Measurements from ENCODE around the gene CDKN2A.

CDKN2A gene

DNA sequence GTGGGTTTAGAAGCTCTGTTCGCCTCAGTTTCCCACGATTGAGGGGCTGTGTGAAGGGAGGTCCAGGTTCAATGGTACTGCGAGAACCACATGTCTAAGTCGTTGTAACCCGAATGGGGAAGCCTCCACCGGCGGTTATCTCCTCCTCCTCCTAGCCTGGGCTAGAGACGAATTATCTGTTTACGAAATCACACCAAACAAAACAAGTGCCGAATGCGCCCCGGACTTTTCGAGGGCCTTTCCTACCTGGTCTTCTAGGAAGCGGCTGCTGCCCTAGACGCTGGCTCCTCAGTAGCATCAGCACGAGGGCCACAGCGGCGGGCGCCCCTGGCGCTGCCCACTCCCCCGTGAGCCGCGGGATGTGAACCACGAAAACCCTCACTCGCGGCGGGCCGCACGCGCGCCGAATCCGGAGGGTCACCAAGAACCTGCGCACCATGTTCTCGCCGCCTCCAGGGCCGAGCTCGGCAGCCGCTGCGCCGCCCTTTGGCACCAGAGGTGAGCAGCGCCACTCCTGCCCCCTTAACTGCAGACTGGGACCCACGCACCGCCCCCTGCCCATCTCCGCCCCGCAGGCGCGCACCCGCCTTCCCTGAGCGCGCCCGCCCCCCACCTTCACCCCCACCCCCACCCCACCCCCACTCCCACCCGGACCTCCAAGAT lies at the start of gene CDKN2A:
TSS of gene CDKN2A (minus strand) at position 500 of the 663 bp plus-strand sequence.
- DNase-seq (ENCODE audit: low spot score) = peak; percentile 79

DNA sequence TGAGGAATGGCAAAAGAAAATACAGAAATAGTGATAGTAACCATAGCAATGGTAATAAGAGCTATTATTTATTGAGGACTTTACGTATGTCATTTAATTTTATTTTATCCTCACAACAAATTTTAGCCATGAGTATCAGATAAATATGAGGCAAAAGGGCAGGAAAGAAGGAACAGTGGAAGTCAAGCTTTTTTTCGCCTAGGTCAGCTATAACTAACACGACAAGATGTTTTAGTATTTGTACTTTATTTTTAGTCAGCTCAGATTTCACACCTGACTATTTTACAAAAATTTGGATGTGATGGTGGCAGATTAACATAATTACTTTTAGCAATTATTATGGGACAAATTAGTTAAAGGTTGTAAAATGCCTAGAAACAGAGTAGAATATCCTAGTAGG lies 49.7 kb upstream of the CDKN2A start:
- no peak for DNase-seq (ENCODE audit: low spot score)

DNA sequence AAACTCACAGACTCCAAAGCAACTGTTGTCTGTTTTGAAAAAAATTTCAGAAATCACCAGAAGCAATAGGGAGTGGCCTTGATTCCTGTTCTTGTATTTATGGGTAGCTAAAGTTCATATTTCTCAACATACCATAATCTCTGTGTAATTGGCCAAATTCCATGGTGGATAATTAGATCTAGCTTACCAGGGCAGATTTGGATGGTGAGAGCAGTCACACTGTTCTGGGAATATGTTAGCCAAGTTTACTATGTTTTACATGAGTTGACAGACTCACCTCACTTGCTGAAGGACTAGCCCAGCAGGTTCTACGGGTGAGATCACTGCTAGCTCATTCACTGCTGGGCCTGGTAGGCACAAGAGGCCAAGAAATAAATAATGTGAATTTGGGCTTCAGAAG lies 47.6 kb upstream of the CDKN2A start:
- DNase-seq (ENCODE audit: low spot score) = no peak

GRCh38 chr9:22041344-22041743 lies 47.2 kb upstream of the CDKN2A start:
- DNase-seq (ENCODE audit: low spot score) = no peak

GRCh38 chr9:22040760-22041159 lies 46.6 kb upstream of the CDKN2A start:
- no peak for DNase-seq (ENCODE audit: low spot score)

GRCh38 chr9:22039258-22039657 lies 45.1 kb upstream of the CDKN2A start:
- no peak for DNase-seq (ENCODE audit: low spot score)

GRCh38 chr9:22037954-22038690 lies 43.9 kb upstream of the CDKN2A start:
- DNase-seq (ENCODE audit: low spot score) = peak; percentile 47

DNA sequence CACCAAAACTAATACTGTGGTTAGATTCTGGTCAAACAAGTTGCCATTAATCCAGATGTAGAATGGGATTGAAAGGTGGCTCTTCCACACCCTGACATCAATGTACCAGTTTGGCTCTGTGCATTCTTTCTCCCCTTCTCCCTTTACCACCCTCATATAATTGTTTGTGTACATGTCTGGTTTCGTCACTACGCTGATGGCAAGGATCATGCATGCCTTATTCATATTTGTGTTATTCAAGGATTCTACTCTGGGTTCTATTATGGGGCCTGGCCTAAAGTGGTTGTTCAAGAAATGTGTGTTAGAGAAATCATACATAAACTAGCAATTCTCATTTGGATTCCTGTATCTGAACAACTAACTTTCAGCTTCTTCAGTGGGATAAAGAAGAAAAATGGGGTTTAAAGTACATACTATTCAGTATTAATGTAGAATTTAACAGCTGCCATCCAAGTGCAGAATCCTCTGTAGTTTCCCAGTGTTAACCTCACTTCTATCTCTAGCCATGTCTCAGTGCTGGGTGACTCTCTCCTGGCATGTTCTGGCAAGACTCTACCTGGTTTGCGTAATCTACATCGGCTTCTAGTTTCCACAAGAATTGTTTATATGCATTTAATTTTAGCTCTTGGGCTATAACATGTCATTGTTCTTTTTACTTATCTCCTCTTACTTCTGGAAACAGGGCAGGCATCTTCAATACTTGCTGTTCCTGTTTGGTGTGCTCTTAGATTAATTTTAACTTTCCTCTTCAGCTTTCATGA lies 42.9 kb upstream of the CDKN2A start:
- DNase-seq (ENCODE audit: low spot score) = no peak

DNA sequence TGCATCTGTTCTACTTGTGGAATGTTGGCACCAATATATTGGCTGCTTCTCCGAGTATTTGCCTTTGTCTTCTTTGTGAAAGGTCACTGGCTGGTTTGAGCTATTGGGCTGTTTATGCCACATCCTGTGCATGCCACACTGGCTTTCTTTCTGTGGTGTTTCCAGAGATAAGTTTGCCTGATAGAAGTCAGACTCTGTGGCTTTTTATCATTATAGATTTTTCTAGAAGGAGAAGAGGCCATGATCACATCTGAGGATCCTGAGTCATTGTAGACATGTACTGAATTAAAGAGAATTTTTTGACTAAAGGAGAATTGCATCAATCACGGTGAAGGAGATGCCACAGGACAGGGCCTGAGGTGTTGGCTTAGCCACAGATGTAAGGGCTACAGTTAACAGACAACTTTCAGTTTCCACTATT lies 41.4 kb upstream of the CDKN2A start:
- no peak for DNase-seq (ENCODE audit: low spot score)

GRCh38 chr9:22033012-22033630 lies 38.9 kb upstream of the CDKN2A start:
- DNase-seq (ENCODE audit: low spot score) = no peak

- no peak for DNase-seq (ENCODE audit: low spot score)
Observed at GRCh38 chr9:22031655-22032411, 37.6 kb upstream of the CDKN2A start.

- peak; percentile 34 for DNase-seq (ENCODE audit: low spot score)
Observed at GRCh38 chr9:22030101-22030598, 36.0 kb upstream of the CDKN2A start.

- no peak for DNase-seq (ENCODE audit: low spot score)
Observed at GRCh38 chr9:22029231-22029630, 35.0 kb upstream of the CDKN2A start.

GRCh38 chr9:22028394-22028793 lies 34.2 kb upstream of the CDKN2A start:
- no peak for DNase-seq (ENCODE audit: low spot score)

DNA sequence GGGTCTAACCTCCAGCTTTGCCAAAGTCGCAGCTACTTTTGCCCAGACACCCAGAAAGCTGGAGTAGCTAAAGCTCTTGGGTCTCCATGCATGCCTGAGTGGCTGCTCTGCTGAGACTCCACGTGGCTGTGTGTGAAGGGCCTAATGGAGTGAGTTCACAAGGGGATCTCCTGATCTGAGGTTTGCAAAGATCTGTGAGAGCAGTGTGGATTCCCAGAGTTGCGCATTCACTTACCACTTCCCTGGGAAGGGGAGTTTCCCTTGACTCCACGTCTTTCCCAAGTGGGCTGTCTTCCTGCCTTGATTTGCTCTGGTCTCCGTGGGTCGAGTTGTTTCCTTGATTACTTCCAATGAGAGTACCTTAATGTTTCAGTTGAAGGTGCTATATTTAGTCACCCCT lies 32.5 kb upstream of the CDKN2A start:
- DNase-seq (ENCODE audit: low spot score) = no peak

DNA sequence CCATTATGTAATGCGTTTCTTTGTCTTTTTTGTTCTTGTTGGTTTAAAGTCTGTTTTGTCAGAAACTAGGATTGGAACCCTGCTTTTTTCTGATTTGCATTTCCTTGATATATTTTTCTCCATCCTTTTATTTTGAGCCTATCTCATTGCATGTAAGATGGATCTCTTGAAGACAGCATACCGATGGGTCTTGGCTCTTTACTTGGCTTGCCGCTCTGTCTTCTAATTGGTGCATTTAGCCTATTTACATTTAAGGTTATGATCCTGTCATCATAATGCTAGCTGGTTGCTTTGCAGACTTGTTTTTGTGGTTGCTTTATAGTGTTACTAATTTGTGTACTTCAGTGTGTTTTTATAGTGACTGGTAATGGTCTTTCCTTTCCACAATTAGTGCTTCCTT lies 28.2 kb upstream of the CDKN2A start:
- DNase-seq (ENCODE audit: low spot score) = no peak

DNA sequence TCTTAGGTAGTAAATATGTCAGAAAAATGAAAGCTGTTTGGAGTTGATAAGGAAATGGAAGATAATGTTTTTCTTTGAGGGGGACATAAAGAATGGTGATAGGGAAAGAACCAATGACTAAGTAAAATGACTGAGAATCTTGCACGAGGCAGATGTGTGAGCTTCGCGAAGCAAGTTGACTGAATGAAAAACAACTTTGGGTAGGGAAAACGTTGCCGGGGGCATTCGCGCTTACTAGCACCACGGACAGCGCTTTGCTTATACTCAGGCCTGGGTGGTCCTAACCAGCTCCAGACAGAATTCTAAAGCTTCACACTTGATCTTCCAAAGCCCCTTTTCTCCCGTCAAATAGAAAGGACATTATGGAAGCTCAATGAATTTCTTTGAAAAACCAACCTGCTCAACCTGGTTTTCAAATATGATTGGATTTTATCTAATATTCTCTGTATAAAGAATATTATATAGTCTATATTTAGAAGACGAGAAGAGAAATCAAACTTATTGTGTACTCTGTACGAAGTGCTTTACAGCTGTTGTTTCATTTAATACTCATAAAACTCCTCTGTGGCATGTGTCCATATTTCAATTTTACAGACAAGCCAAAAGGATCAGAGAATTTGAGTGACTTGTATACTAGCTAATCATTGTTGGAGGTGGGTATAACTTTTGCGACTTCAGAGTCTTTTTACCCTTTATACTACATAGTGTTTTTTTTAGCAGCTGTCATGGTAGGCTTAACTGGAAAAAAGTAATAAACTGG lies 16.9 kb upstream of the CDKN2A start:
- no peak for DNase-seq (ENCODE audit: low spot score)

DNA sequence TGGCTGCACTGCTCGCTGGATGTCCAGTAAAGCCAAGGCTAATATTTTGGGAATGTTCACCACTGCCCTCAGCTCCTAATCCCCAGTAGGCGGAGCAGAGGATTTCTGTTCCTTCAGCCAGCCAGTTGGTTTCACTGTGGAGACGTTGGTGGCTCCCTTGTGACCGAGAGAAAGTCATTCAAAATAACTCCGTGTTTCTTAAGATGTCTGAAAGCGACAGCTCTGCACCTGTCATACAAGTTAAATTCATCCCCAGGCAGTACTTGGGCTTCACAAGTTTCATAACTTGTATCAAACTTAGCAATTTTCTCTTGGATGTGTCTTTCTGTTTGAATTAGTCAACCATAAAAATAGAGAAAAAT lies 15.3 kb upstream of the CDKN2A start:
- no peak for DNase-seq (ENCODE audit: low spot score)

GRCh38 chr9:22008717-22009505 lies 14.7 kb upstream of the CDKN2A start, which contains the start of gene CDKN2B:
Gene CDKN2B (minus strand): TSS chr9:22009305. CDS start chr9:22008953, 352 bp downstream.
- peak; percentile 93 for DNase-seq (ENCODE audit: low spot score)

DNA sequence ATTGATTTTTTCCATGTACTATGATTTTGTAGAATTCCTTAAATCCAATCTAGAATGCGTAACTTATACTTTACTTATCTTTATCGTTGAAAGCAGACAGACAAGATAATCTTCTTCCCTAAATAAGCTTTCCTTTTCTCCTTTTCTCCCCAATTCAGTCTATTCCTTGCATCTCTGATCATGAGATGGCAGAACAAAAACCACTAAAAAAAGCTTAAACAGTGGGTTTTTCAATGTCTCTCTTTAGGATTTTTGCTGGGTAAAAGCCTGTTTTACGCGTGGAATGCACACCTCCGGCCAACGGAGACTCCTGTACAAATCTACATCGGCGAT lies 14.2 kb upstream of the CDKN2A start:
- no peak for DNase-seq (ENCODE audit: low spot score)

Measured in SW480 (cell line).